ENCODE data around the gene CLEC4E.
"Not testable (repeated sequence)": the region's sequence is repeated elsewhere in the genome, so short reads cannot be mapped to it uniquely, and the experiment has no call there.

Gene CLEC4E

GRCh38 chr12:8540831-8541230 lies at the start of gene CLEC4E:
Gene CLEC4E, minus strand, starts transcription at chr12:8540905. Its CDS starts 108 bp downstream, at chr12:8540797.
- not testable (repeated sequence) for DNase-seq (ENCODE audit: extremely low read depth in 1 of 2, low read depth in 1 of 2)

GRCh38 chr12:8589679-8590078 lies 49.0 kb upstream of the CLEC4E start:
- no peak for DNase-seq (ENCODE audit: extremely low read depth in 1 of 2, low read depth in 1 of 2)

GRCh38 chr12:8584478-8584877 lies 43.8 kb upstream of the CLEC4E start:
- DNase-seq (ENCODE audit: extremely low read depth in 1 of 2, low read depth in 1 of 2) = not testable (repeated sequence)

- no peak for DNase-seq (ENCODE audit: extremely low read depth in 1 of 2, low read depth in 1 of 2)
Measured at GRCh38 chr12:8584004-8584403, 43.3 kb upstream of the CLEC4E start.

GRCh38 chr12:8581098-8581784 lies 40.5 kb upstream of the CLEC4E start:
- no peak for DNase-seq (ENCODE audit: extremely low read depth in 1 of 2, low read depth in 1 of 2)

- DNase-seq (ENCODE audit: extremely low read depth in 1 of 2, low read depth in 1 of 2) = no peak
Measured at GRCh38 chr12:8577879-8578278, 37.2 kb upstream of the CLEC4E start.

- DNase-seq (ENCODE audit: extremely low read depth in 1 of 2, low read depth in 1 of 2) = no peak
Measured at GRCh38 chr12:8572507-8572906, 31.8 kb upstream of the CLEC4E start.

GRCh38 chr12:8566525-8566924 lies 25.8 kb upstream of the CLEC4E start:
- DNase-seq (ENCODE audit: extremely low read depth in 1 of 2, low read depth in 1 of 2) = no peak

- not testable (repeated sequence) for DNase-seq (ENCODE audit: extremely low read depth in 1 of 2, low read depth in 1 of 2)
Measured at GRCh38 chr12:8566052-8566451, 25.3 kb upstream of the CLEC4E start.

GRCh38 chr12:8564656-8565055 lies 24.0 kb upstream of the CLEC4E start:
- no peak for DNase-seq (ENCODE audit: extremely low read depth in 1 of 2, low read depth in 1 of 2)

GRCh38 chr12:8563356-8563755 lies 22.7 kb upstream of the CLEC4E start:
- no peak for DNase-seq (ENCODE audit: extremely low read depth in 1 of 2, low read depth in 1 of 2)

- DNase-seq (ENCODE audit: extremely low read depth in 1 of 2, low read depth in 1 of 2) = no peak
Measured at GRCh38 chr12:8562310-8562709, 21.6 kb upstream of the CLEC4E start.

GRCh38 chr12:8561011-8561410 lies 20.3 kb upstream of the CLEC4E start:
- no peak for DNase-seq (ENCODE audit: extremely low read depth in 1 of 2, low read depth in 1 of 2)

GRCh38 chr12:8559676-8560075 lies 19.0 kb upstream of the CLEC4E start:
- DNase-seq (ENCODE audit: extremely low read depth in 1 of 2, low read depth in 1 of 2) = no peak

- no peak for DNase-seq (ENCODE audit: extremely low read depth in 1 of 2, low read depth in 1 of 2)
Measured at GRCh38 chr12:8556531-8557097, 15.9 kb upstream of the CLEC4E start.

- DNase-seq (ENCODE audit: extremely low read depth in 1 of 2, low read depth in 1 of 2) = no peak
Measured at GRCh38 chr12:8554451-8555195, 13.9 kb upstream of the CLEC4E start.

- no peak for DNase-seq (ENCODE audit: extremely low read depth in 1 of 2, low read depth in 1 of 2)
Measured at GRCh38 chr12:8553088-8553627, 12.5 kb upstream of the CLEC4E start.

GRCh38 chr12:8549381-8549780 lies 8.7 kb upstream of the CLEC4E start:
- DNase-seq (ENCODE audit: extremely low read depth in 1 of 2, low read depth in 1 of 2) = no peak

- DNase-seq (ENCODE audit: extremely low read depth in 1 of 2, low read depth in 1 of 2) = no peak
Measured at GRCh38 chr12:8548192-8548591, 7.5 kb upstream of the CLEC4E start.

GRCh38 chr12:8547645-8548044 lies 6.9 kb upstream of the CLEC4E start:
- no peak for DNase-seq (ENCODE audit: extremely low read depth in 1 of 2, low read depth in 1 of 2)

GRCh38 chr12:8546591-8546990 lies 5.9 kb upstream of the CLEC4E start:
- no peak for DNase-seq (ENCODE audit: extremely low read depth in 1 of 2, low read depth in 1 of 2)

- DNase-seq (ENCODE audit: extremely low read depth in 1 of 2, low read depth in 1 of 2) = peak in 1 of 2 donors; percentile 40
Measured at GRCh38 chr12:8544295-8544694, 3.6 kb upstream of the CLEC4E start.

All from stimulated activated CD8-positive, alpha-beta memory T cell treated with anti-CD3 and anti-CD28 coated beads, Interleukin-7, amount 100 ng/mL, for 48 hours (primary cell).